ENCODE results near the gene CELF4. TPM values are rescaled to one million over a fixed set of nuclear protein-coding genes. Genes with fewer than 3 reads are reported as not detected.
A peak's percentile ranks its signal among the peaks of the same experiment; 100 is the strongest.

Gene CELF4
- total RNA-seq, 1 donor from 2014 or later, result 2.3 TPM

DNA sequence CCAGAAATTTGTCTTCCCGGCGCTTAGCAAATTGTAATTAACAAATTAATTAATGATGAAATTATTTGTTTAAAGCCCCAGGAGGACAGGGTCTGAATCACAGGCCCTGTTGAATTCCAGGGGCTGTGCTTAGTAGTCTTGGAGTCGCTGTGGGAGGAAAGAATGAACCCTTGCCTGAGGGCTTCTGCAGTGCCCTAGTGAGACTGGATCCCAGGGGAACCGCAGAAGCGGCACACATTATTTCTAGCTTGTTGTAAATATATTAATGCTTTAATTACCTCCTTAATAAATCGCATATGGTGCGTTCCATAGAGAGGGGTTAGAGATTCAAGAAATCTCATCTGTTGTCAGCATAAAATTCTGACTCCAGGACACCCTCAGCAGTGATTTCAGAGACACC is 235.4 kb downstream of the CELF4 start:
- Mint-ChIP-seq H3K9me3 (no peaks in the 10 kb centered on the region), H3K4me1 (peaks cover 28% of the 10 kb centered on the region), H3K27ac (no peak overlapping the region), H3K27me3 (ENCODE audit: low read depth) (peaks cover 6% of the 10 kb centered on the region), H3K4me3 (no peak overlapping the region), H3K36me3 (no peaks in the 10 kb centered on the region)
- DNase-seq (ENCODE audit: low spot score in 2 of 2, unreplicated experiment in 2 of 2), result no peak
- TF ChIP-seq, protein P1, sequence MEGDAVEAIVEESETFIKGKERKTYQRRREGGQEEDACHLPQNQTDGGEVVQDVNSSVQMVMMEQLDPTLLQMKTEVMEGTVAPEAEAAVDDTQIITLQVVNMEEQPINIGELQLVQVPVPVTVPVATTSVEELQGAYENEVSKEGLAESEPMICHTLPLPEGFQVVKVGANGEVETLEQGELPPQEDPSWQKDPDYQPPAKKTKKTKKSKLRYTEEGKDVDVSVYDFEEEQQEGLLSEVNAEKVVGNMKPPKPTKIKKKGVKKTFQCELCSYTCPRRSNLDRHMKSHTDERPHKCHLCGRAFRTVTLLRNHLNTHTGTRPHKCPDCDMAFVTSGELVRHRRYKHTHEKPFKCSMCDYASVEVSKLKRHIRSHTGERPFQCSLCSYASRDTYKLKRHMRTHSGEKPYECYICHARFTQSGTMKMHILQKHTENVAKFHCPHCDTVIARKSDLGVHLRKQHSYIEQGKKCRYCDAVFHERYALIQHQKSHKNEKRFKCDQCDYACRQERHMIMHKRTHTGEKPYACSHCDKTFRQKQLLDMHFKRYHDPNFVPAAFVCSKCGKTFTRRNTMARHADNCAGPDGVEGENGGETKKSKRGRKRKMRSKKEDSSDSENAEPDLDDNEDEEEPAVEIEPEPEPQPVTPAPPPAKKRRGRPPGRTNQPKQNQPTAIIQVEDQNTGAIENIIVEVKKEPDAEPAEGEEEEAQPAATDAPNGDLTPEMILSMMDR (IDR thresholded peaks at IDR 0.05; ENCODE audit: unreplicated experiment), result no peak

DNA sequence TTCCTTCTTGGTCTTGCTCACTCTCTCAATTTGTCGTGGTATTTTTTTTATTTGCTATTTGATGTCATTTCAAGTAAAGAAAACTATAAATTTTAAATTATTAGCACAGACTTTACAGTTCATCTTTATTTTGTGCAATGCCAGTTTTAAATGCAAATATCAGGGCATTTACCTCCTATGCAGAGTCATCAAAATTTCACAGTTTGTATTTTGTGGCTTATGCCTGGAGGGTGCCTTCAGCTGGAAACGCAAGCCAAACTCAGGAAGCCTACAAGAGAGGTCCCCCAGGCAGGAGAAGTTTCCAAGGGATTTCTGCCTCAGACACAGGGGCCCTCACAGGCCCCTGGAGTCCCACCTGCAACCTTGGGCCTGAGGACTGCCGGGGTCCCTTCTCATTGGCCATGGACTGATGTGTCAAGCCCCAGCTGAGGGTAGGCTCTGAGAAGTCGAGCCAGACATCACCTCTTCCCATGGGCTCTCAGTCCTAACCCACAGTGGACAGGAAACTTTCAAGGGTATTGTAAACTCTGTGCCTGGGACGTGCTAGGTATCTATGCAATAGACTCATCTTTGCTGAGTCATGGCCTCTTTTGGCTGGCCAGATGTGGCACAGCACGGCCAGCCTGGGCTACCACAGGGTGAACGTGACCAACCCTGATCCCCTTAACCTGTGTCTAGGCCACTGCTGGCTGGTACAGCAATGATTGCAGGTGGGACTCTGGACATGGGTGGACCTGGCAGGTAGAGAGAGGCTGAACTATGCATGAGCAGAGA is 236.5 kb downstream of the CELF4 start:
- H3K4me1 Mint-ChIP-seq, result peaks cover 21% of the 10 kb centered on the region

DNA sequence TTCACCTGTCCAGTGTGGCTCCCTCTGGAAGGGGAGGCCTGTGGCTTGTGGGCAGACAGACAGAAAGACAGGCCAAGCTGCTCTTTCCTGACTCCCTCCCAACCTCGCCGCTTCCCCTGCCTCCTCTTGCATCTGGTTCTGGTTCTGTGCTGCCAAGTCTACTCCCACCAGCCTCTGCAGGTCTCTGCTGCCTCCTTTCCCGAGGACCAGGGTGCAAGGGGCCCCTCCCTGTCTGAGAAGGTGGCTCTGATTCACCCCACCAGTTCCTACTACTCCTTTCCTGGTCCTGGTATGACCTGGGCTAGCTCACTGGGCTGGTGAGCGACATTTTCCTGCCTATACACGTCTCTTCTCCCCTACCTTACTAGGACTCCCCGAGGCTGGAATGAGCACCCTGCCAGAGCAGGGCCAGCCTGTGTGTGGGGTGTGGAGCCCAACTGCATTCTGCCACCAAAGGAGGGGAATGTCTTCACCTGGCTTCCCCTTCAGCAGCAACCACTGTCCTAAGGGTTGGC is 238.5 kb downstream of the CELF4 start:
- Mint-ChIP-seq H3K4me3 (no peak overlapping the region), H3K27me3 (ENCODE audit: low read depth) (peaks cover 19% of the 10 kb centered on the region), H3K27ac (no peak overlapping the region), H3K4me1 (peaks cover 16% of the 10 kb centered on the region), H3K9me3 (no peaks in the 10 kb centered on the region), H3K36me3 (no peaks in the 10 kb centered on the region)
- TF ChIP-seq, protein P1 (IDR thresholded peaks at IDR 0.05; ENCODE audit: unreplicated experiment), result no peak
- no peak for DNase-seq (ENCODE audit: low spot score in 2 of 2, unreplicated experiment in 2 of 2)

More for the DNA sequence above, 236.5 kb downstream of the CELF4 start:
- no peak overlapping the region for H3K27ac Mint-ChIP-seq
- DNase-seq (ENCODE audit: low spot score in 2 of 2, unreplicated experiment in 2 of 2), result no peak
- TF ChIP-seq, protein P1 (IDR thresholded peaks at IDR 0.05; ENCODE audit: unreplicated experiment), result no peak
- peaks cover 6% of the 10 kb centered on the region for H3K27me3 Mint-ChIP-seq (ENCODE audit: low read depth)
- no peak overlapping the region for H3K4me3 Mint-ChIP-seq
- no peaks in the 10 kb centered on the region for H3K9me3 Mint-ChIP-seq
- no peaks in the 10 kb centered on the region for H3K36me3 Mint-ChIP-seq

DNA sequence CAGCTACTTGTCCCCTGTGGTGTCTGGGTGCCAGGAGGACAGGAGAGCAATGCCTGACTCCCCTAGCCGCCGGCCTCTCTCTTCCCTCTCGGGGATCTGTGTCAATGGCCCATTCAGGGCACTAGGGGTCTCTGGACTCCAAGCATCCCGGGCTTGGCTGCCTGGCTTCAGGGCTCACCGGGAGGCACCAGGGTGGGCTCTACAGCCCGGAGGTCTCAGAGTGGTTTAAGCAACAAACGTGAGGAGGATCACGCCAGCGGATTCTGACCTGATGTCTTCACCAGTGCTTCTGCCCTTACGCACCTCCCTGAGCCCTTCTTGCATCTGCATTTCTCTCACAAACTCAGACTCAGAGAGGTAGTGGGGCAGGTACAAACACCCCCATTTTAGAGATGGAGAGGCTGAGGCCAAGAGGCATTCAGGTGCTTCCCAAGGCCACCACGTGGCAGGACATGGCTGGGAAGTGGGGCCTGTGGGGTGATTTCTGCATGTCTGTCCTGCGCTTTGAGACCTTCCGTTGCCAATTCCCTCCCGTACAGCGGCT is 243.0 kb downstream of the CELF4 start:
- H3K4me1 Mint-ChIP-seq, result peaks cover 15% of the 10 kb centered on the region
- no peak overlapping the region for H3K27ac Mint-ChIP-seq
- no peaks in the 10 kb centered on the region for H3K9me3 Mint-ChIP-seq
- peak in 1 of 2 experiments; percentile 50 for DNase-seq (ENCODE audit: low spot score in 2 of 2, unreplicated experiment in 2 of 2)
- TF ChIP-seq, protein P1 (IDR thresholded peaks at IDR 0.05; ENCODE audit: unreplicated experiment), result peak; percentile 61
- H3K27me3 Mint-ChIP-seq (ENCODE audit: low read depth), result peaks cover 14% of the 10 kb centered on the region
- no peak overlapping the region for H3K4me3 Mint-ChIP-seq
- H3K36me3 Mint-ChIP-seq, result no peaks in the 10 kb centered on the region

DNA sequence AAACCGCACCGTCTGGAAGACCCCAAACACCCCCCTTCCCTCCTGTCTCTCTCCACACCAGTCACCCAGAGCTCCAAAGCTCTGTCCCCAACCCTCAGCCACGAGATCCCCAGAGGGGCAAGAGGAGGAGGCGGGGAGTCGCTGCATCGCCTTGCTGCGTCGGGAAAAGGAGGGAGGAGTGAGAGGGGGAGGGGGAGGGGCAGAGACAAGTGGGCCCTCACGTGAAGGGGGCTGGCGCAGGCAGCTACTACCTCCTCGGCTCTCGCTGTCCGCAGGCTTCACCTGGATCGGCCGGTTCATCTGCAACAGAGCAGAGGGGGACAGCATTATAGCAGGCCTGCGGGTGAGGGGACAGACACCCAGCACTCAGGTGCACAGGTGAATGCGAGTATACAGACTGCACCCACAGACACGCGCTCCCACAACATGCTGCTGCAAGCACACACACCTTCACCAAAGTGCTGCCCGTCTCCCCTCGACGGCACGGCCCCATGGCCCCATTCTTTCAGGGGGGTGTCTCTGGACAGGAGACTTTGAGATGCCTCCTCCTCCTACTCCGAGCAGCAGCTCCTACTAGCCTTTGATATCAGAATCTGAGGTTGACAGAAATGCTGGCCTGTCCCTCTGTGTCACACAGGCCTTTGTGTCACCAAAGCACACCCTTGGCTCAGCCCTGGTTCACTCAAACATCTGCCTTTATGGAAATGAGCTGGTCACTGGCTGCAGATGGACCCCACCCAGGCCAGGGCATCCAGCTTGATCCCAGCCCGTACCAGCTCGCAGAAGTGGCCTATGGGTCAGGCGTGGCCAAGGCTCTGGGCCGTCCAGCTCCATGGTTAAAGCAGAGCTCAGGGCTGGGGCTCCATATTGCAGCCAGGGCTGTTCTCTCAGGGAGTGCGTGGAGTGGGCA is 243.8 kb downstream of the CELF4 start:
- Mint-ChIP-seq H3K9me3 (no peaks in the 10 kb centered on the region), H3K36me3 (no peaks in the 10 kb centered on the region)
- no peak for DNase-seq (ENCODE audit: low spot score in 2 of 2, unreplicated experiment in 2 of 2)

More for the DNA sequence above, 243.8 kb downstream of the CELF4 start:
- Mint-ChIP-seq H3K4me1 (peaks cover 17% of the 10 kb centered on the region), H3K4me3 (no peak overlapping the region), H3K27me3 (ENCODE audit: low read depth) (peaks cover 14% of the 10 kb centered on the region), H3K27ac (no peak overlapping the region)
- TF ChIP-seq, protein P1 (IDR thresholded peaks at IDR 0.05; ENCODE audit: unreplicated experiment), result no peak

All from mesothelial cell of epicardium (in vitro differentiated cells).